Measurements from ENCODE around the gene MISP. TPM values are rescaled to one million over a fixed set of nuclear protein-coding genes. Genes with fewer than 3 reads are reported as not detected.

MISP gene
- total RNA-seq, 1 donor from 2014 or later, result not detected

DNA sequence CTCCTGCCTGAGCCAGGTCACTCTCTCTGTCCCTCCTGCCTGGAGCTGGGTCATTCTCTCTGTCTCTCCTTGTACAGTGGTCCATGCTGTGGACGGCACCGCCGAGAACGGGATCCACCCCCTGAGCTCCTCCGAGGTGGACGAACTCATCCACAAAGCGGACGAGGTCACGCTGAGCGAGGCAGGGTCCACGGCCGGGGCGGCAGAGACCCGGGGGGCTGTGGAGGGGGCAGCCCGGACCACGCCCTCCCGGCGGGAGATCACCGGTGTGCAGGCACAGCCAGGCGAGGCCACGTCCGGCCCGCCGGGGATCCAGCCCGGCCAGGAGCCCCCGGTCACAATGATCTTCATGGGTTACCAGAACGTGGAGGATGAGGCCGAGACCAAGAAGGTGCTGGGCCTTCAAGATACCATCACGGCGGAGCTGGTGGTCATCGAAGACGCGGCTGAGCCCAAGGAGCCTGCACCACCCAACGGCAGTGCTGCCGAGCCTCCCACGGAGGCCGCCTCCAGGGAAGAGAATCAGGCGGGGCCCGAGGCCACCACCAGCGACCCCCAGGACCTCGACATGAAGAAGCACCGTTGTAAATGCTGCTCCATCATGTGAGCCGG is 4.6 kb upstream of the MISP start:
- Histone ChIP-seq H3K27ac (ENCODE audit: low read depth, low read length) (no peak overlapping the region), H3K4me3 (ENCODE audit: low read length in 3 of 3) (no peak overlapping the region), H3K27me3 (ENCODE audit: control insufficient read depth in 3 of 3, insufficient read depth in 3 of 3, low read length in 3 of 3) (peaks cover 0 to 7% (median 4%) of the 10 kb centered on the region in 3 donors), H3K36me3 (ENCODE audit: control insufficient read depth in 3 of 3, insufficient read depth in 3 of 3, low read length in 3 of 3) (peaks cover 0 to 2% (median 2%) of the 10 kb centered on the region in 3 donors), H3K4me1 (ENCODE audit: control insufficient read depth in 3 of 3, insufficient read depth in 3 of 3, low read length in 3 of 3) (no peaks in the 10 kb centered on the region), H3K9me3 (ENCODE audit: control insufficient read depth in 3 of 3, low read length in 3 of 3) (peaks cover 0 to 8% (median 0%) of the 10 kb centered on the region in 3 donors), H3K9ac (ENCODE audit: low read depth in 1 of 3, low read length in 3 of 3) (no peak overlapping the region)

DNA sequence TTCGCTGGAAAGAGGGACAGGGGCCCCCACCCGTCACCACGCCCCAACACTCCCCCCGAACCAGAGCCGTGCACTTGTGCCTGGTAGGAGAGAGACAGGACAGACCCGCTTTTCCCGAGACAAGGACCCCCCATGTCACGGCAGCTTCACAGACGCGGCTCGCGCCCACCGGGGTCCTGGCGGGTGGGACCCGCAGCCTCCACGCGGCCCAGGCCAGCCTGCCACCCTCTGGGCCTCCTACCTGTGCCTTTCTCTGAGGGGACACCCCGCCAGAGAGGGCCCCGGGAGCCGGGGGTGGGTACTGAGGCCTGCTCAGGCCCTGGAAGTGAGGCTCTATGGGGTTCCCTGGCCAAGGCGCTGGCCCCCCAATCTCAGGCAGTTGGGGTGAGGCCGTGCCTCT is 4.0 kb upstream of the MISP start:
- no peak overlapping the region for H3K4me3 ChIP-seq (ENCODE audit: low read length in 3 of 3)
- peaks cover 0 to 8% (median 0%) of the 10 kb centered on the region in 3 donors for H3K9me3 ChIP-seq (ENCODE audit: control insufficient read depth in 3 of 3, low read length in 3 of 3)
- H3K27me3 ChIP-seq (ENCODE audit: control insufficient read depth in 3 of 3, insufficient read depth in 3 of 3, low read length in 3 of 3), result peaks cover 4 to 11% (median 6%) of the 10 kb centered on the region in 3 donors
- peaks cover 0 to 2% (median 2%) of the 10 kb centered on the region in 3 donors for H3K36me3 ChIP-seq (ENCODE audit: control insufficient read depth in 3 of 3, insufficient read depth in 3 of 3, low read length in 3 of 3)
- H3K27ac ChIP-seq (ENCODE audit: low read depth, low read length), result no peak overlapping the region
- H3K4me1 ChIP-seq (ENCODE audit: control insufficient read depth in 3 of 3, insufficient read depth in 3 of 3, low read length in 3 of 3), result no peaks in the 10 kb centered on the region
- no peak overlapping the region for H3K9ac ChIP-seq (ENCODE audit: low read depth in 1 of 3, low read length in 3 of 3)

DNA sequence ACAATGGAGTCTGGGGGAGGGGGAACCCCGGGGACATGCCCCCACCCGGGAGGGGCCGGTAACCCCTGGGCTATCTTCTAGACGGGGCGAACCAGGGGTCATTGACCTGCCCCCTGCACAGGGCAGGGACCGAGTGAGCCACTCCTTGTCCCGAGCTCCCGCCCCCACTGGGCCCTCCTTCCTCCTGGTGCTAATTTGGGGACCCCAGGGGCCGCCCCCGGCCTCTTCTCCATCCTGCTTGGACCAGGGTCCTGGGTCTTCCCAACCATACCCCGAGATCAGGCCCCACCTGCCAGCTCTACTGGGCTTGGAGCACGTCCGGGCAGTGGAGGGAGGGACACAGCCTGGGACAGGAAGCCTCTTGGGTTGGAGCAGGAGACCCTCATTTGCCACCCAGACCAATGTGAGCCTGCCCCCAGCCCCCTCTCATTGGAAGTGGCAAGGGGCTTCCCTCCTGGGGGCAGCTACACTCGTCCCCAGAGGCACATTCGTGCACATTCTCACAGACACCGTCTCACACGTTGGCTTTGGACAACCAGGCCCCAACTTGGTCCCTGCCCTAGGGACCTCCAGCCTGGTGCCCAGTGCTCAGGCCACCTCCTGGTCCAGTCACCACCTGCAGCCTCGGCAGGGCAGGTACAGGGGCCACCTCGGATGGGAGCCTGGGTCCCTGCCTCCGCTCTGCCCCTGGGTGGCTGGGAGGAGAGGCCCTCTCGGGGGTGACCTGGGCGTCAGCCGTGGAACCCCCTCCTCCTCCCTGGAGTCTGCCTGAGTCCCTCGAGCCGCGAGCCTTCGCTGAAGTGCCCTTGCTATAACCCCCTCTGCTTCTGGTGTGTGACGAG is 3.3 kb upstream of the MISP start:
- Histone ChIP-seq H3K36me3 (ENCODE audit: control insufficient read depth in 3 of 3, insufficient read depth in 3 of 3, low read length in 3 of 3) (peaks cover 0 to 2% (median 2%) of the 10 kb centered on the region in 3 donors), H3K27me3 (ENCODE audit: control insufficient read depth in 3 of 3, insufficient read depth in 3 of 3, low read length in 3 of 3) (peaks cover 4 to 11% (median 9%) of the 10 kb centered on the region in 3 donors), H3K4me1 (ENCODE audit: control insufficient read depth in 3 of 3, insufficient read depth in 3 of 3, low read length in 3 of 3) (no peaks in the 10 kb centered on the region), H3K9me3 (ENCODE audit: control insufficient read depth in 3 of 3, low read length in 3 of 3) (peaks cover 0 to 8% (median 0%) of the 10 kb centered on the region in 3 donors), H3K4me3 (ENCODE audit: low read length in 3 of 3) (no peak overlapping the region), H3K27ac (ENCODE audit: low read depth, low read length) (no peak overlapping the region), H3K9ac (ENCODE audit: low read depth in 1 of 3, low read length in 3 of 3) (no peak overlapping the region)

DNA sequence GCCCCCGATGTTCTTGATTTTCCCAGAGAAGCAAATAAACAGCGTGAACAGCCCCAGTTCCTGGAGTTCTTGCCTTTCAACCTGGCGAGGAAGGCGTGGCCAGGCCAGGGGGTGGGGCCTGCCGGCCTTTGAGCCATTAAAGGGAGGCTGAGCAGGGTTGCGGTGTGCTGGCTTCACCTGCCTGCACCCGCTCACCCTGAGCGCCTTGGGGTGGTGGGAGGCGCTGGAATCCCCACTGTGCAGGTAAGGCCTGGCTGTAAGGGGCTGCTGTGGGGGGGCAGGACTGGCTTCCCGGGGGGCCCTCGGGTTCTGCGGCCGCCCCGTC is 2.7 kb upstream of the MISP start:
- Histone ChIP-seq H3K4me3 (ENCODE audit: low read length in 3 of 3) (no peak overlapping the region), H3K36me3 (ENCODE audit: control insufficient read depth in 3 of 3, insufficient read depth in 3 of 3, low read length in 3 of 3) (peaks cover 0 to 2% (median 2%) of the 10 kb centered on the region in 3 donors), H3K27me3 (ENCODE audit: control insufficient read depth in 3 of 3, insufficient read depth in 3 of 3, low read length in 3 of 3) (peaks cover 0 to 15% (median 13%) of the 10 kb centered on the region in 3 donors), H3K4me1 (ENCODE audit: control insufficient read depth in 3 of 3, insufficient read depth in 3 of 3, low read length in 3 of 3) (no peaks in the 10 kb centered on the region), H3K27ac (ENCODE audit: low read depth, low read length) (no peak overlapping the region), H3K9ac (ENCODE audit: low read depth in 1 of 3, low read length in 3 of 3) (no peak overlapping the region), H3K9me3 (ENCODE audit: control insufficient read depth in 3 of 3, low read length in 3 of 3) (peaks cover 0 to 8% (median 0%) of the 10 kb centered on the region in 3 donors)

DNA sequence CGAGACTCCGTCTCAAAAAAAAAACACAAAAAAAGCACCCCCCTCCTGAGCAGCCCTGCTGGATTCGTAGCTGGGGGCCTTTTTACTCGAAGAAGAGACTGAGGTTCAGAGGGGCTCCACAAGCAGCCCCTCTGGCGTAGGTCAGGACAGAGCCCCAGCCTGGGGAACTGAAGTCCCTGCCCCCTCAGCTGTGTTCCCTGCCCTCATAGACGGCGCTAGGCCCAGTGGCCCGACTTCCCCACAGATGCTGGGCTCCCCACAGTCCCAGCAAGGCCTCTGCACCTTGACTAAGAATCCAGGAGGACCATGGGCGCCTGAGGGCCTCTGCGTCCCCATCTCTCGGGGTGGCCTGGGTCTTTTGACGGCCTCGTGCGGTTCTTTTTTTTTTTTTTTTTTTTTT is 1.1 kb upstream of the MISP start:
- Histone ChIP-seq H3K4me3 (ENCODE audit: low read length in 3 of 3) (no peak overlapping the region), H3K27me3 (ENCODE audit: control insufficient read depth in 3 of 3, insufficient read depth in 3 of 3, low read length in 3 of 3) (peaks cover 0 to 16% (median 16%) of the 10 kb centered on the region in 3 donors), H3K9ac (ENCODE audit: low read depth in 1 of 3, low read length in 3 of 3) (no peak overlapping the region), H3K4me1 (ENCODE audit: control insufficient read depth in 3 of 3, insufficient read depth in 3 of 3, low read length in 3 of 3) (no peaks in the 10 kb centered on the region), H3K36me3 (ENCODE audit: control insufficient read depth in 3 of 3, insufficient read depth in 3 of 3, low read length in 3 of 3) (peaks cover 0 to 2% (median 2%) of the 10 kb centered on the region in 3 donors), H3K9me3 (ENCODE audit: control insufficient read depth in 3 of 3, low read length in 3 of 3) (peaks cover 0 to 8% (median 0%) of the 10 kb centered on the region in 3 donors), H3K27ac (ENCODE audit: low read depth, low read length) (no peak overlapping the region)

DNA sequence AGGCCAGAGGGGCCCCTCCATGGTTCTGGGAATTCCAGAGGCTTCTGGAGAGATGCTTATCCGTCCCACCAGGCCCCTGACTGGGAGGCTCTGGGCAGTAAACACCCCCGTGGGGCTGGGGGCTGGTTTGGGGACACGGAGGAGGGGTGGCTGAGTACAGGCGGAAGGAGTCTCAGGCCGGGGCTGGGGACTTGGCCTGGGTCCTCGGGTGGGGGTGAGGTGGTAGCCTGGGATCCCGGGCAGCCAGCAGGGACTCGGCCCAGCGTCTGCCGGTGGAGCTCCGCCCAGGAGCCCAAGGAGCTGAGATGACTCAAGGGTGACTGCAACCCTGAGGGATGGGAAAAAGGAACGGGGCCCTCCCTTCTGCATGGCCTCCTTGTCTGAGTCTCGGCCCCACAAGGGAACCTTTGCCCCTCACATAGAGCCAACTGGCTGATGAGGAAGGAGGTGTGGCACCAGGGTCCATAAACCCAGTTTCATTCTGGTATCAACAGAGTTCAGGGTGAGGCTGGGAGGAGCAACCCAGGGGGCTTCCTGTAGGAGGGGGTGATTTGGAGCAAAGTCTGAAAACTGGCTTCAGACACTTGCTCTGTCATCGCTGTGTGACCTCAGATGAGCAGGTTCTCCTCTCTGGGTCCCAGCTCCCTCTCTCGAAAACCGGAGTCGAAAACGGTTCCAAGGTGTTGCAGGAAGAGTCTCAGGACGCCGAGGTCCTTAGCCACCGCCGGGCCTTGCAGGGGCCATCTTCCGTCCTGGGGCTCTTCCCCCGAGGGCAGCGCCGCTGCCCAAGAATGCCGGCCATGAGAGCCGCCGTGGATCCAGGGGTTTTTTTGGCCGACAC is 809 bp downstream of the MISP start:
- no peak overlapping the region for H3K4me3 ChIP-seq (ENCODE audit: low read length in 3 of 3)
- H3K9ac ChIP-seq (ENCODE audit: low read depth in 1 of 3, low read length in 3 of 3), result no peak overlapping the region
- H3K27me3 ChIP-seq (ENCODE audit: control insufficient read depth in 3 of 3, insufficient read depth in 3 of 3, low read length in 3 of 3), result peaks cover 2 to 22% (median 19%) of the 10 kb centered on the region in 3 donors
- H3K27ac ChIP-seq (ENCODE audit: low read depth, low read length), result no peak overlapping the region
- H3K4me1 ChIP-seq (ENCODE audit: control insufficient read depth in 3 of 3, insufficient read depth in 3 of 3, low read length in 3 of 3), result no peaks in the 10 kb centered on the region
- H3K9me3 ChIP-seq (ENCODE audit: control insufficient read depth in 3 of 3, low read length in 3 of 3), result peaks cover 0 to 8% (median 0%) of the 10 kb centered on the region in 3 donors
- H3K36me3 ChIP-seq (ENCODE audit: control insufficient read depth in 3 of 3, insufficient read depth in 3 of 3, low read length in 3 of 3), result no peaks in the 10 kb centered on the region

DNA sequence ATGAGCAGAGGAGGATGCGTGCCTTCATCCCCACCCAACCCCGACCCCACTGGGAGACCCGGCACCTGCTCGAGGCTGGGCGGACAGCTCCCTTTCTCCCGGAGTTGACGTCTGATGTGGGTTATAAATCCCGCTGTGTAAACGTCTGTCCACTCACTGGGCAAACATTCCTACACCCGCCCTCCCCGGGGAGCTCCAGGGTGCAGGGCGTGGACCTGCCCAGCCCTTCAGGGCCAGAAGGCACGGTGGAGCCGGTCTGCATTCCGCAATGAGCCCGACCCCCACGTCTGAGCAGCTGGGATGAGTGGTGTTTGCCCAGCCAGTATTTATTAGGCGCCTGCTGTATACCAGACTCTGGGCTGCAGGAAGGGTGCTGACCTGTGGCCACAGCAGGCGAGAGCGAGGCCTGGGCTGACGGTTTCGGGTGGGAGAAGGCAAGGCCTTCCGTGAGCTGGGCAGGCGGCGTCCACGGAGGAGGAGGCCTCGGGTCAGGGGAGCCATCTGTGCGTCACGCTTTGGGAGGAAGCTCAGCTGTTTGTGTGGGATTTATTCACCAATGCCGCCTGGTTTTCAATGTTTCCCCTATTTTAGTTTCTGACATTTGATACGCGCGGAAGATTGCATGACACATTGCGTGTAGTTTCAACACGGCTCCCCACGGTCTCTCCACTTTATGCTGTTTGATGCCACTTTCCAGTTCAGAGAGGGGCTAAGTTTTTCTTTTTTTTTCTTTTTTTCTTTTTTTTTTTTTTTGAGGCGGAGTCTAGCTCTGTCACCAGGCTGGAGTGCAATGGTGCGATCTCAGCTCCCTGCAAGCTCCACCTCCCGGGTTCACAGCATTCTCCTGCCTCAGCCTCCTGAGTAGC is 2.0 kb downstream of the MISP start:
- no peak overlapping the region for H3K27ac ChIP-seq (ENCODE audit: low read depth, low read length)
- no peaks in the 10 kb centered on the region for H3K36me3 ChIP-seq (ENCODE audit: control insufficient read depth in 3 of 3, insufficient read depth in 3 of 3, low read length in 3 of 3)
- no peaks in the 10 kb centered on the region for H3K4me1 ChIP-seq (ENCODE audit: control insufficient read depth in 3 of 3, insufficient read depth in 3 of 3, low read length in 3 of 3)

DNA sequence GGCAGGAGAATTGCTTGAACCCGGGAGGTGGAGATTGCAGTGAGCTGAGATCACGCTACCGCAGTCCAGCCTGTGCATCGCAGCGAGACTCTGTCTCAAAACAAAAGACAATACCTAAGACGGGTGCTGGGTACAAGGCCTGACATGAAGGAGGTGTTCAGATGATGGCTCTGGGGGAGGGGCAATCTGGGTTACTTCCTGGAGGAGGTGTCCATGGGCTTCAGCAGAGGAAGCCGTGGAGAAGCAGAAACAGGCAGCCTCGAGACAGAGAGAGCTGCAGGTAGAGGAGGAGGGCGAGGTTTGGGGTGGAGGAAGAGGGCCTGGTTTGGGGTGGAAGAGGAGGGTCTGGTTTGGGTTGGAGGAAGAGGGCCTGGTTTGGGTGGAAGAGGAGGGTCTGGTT is 3.6 kb downstream of the MISP start:
- H3K4me1 ChIP-seq (ENCODE audit: control insufficient read depth in 3 of 3, insufficient read depth in 3 of 3, low read length in 3 of 3), result no peaks in the 10 kb centered on the region
- H3K9ac ChIP-seq (ENCODE audit: low read depth in 1 of 3, low read length in 3 of 3), result no peak overlapping the region
- H3K9me3 ChIP-seq (ENCODE audit: control insufficient read depth in 3 of 3, low read length in 3 of 3), result no peaks in the 10 kb centered on the region
- H3K36me3 ChIP-seq (ENCODE audit: control insufficient read depth in 3 of 3, insufficient read depth in 3 of 3, low read length in 3 of 3), result no peaks in the 10 kb centered on the region
- H3K4me3 ChIP-seq (ENCODE audit: low read length in 3 of 3), result no peak overlapping the region
- H3K27me3 ChIP-seq (ENCODE audit: control insufficient read depth in 3 of 3, insufficient read depth in 3 of 3, low read length in 3 of 3), result peaks cover 4 to 22% (median 19%) of the 10 kb centered on the region in 3 donors
- H3K27ac ChIP-seq (ENCODE audit: low read depth, low read length), result no peak overlapping the region

More for the DNA sequence above, 2.0 kb downstream of the MISP start:
- Histone ChIP-seq H3K9me3 (ENCODE audit: control insufficient read depth in 3 of 3, low read length in 3 of 3) (peaks cover 0 to 4% (median 0%) of the 10 kb centered on the region in 3 donors), H3K4me3 (ENCODE audit: low read length in 3 of 3) (peak overlapping the region in 2 of 3 donors; percentile 22 to 38), H3K27me3 (ENCODE audit: control insufficient read depth in 3 of 3, insufficient read depth in 3 of 3, low read length in 3 of 3) (peaks cover 4 to 22% (median 19%) of the 10 kb centered on the region in 3 donors), H3K9ac (ENCODE audit: low read depth in 1 of 3, low read length in 3 of 3) (no peak overlapping the region)

DNA sequence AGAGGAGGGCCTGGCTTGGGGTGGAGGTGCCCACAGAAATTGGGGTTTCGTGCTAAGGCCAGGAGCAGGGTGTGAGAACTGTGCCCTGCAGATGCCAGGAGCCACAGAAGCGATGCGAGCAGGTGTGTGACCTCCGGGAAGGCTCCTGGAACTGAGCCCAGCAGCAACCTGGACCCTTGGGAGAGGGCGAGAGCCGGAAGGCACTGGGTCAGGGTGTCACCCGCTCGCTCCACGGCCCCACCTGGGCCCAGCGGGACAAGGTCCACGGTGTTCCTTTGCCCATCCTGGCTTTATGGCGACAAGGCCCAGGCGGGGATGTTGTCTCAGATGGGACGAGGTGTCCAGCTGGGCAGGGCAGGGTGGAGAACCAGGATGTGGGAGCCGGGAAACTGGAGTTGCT is 4.2 kb downstream of the MISP start:
- peaks cover 4 to 22% (median 19%) of the 10 kb centered on the region in 3 donors for H3K27me3 ChIP-seq (ENCODE audit: control insufficient read depth in 3 of 3, insufficient read depth in 3 of 3, low read length in 3 of 3)
- no peaks in the 10 kb centered on the region for H3K9me3 ChIP-seq (ENCODE audit: control insufficient read depth in 3 of 3, low read length in 3 of 3)
- no peak overlapping the region for H3K4me3 ChIP-seq (ENCODE audit: low read length in 3 of 3)
- H3K4me1 ChIP-seq (ENCODE audit: control insufficient read depth in 3 of 3, insufficient read depth in 3 of 3, low read length in 3 of 3), result no peaks in the 10 kb centered on the region
- H3K27ac ChIP-seq (ENCODE audit: low read depth, low read length), result no peak overlapping the region
- no peaks in the 10 kb centered on the region for H3K36me3 ChIP-seq (ENCODE audit: control insufficient read depth in 3 of 3, insufficient read depth in 3 of 3, low read length in 3 of 3)
- H3K9ac ChIP-seq (ENCODE audit: low read depth in 1 of 3, low read length in 3 of 3), result no peak overlapping the region

Data from skeletal muscle tissue (tissue), 4 donors.